Suprapubic skin (tissue), 4 donors: ENCODE data around the gene PPP1R15B. TPM values are rescaled to one million over a fixed set of nuclear protein-coding genes. Genes with fewer than 3 reads are reported as not detected.

Experiments used
- DNase-seq, 2 donors: peaks; one replicate each; pipeline ENCODE4 v3.0.0-alpha.2; 2019; ENCODE audit warnings: low spot score in 2 of 2
- H3K27ac ChIP-seq: fragments of 200-600 bp; sonication (generic); one replicate; pipeline ENCODE4 v1.5.1; 2019
- H3K27me3 ChIP-seq: fragments of 200-600 bp; sonication (generic); one replicate; pipeline ENCODE4 v1.5.1; 2019
- H3K36me3 ChIP-seq: fragments of 200-600 bp; sonication (generic); one replicate; pipeline ENCODE4 v1.5.1; 2019
- H3K4me1 ChIP-seq: fragments of 200-600 bp; sonication (generic); one replicate; pipeline ENCODE4 v1.5.1; 2019
- H3K4me3 ChIP-seq: fragments of 200-600 bp; sonication (generic); one replicate; pipeline ENCODE4 v1.5.1; 2019; ENCODE audit warnings: mild to moderate bottlenecking
- H3K9me3 ChIP-seq: fragments of 200-600 bp; sonication (generic); one replicate; pipeline ENCODE4 v1.5.1; 2019
- EP300 ChIP-seq: sonication (generic); formaldehyde crosslinking; IDR thresholded peaks from one replicate; pipeline ENCODE4 v1.6.1; 2017; ENCODE audit warnings: antibody characterized with exemption
- POLR2A ChIP-seq, 2 donors: fragments of 450-650 bp; IDR thresholded peaks; one replicate each; pipeline ENCODE4 v1.6.1; 2017; ENCODE audit warnings: antibody characterized with exemption in 2 of 2, mild to moderate bottlenecking in 2 of 2, moderate library complexity in 2 of 2
- POLR2AphosphoS5 ChIP-seq, 3 donors: sonication (generic); formaldehyde crosslinking; IDR thresholded peaks; one replicate each; pipeline ENCODE4 v1.6.1; 2017; ENCODE audit warnings: antibody characterized with exemption in 3 of 3
- WGBS: methylation state at CpG from one replicate; pipeline ENCODE4 v1.1.5; 2018; 5-methylcytosine and 5-hydroxymethylcytosine counted together
- total RNA-seq, 4 donors: library from RNA; depleted of rRNA; stranded (reverse); fragments of >200 nt; gene quantifications; one replicate each; pipeline ENCODE4 v1.1.0, GENCODE V29; 2016
- TF ChIP-seq, protein P1 (sequence below), 2 donors: fragments of 200-600 bp in 1 of 2; fragments of 450-650 bp in 1 of 2; sonication (generic) in 1 of 2; IDR thresholded peaks; one replicate each; pipeline ENCODE4 v1.5.1; 2016 to 2019; ENCODE audit warnings: antibody characterized with exemption in 2 of 2, mild to moderate bottlenecking in 1 of 2, moderate library complexity in 1 of 2

PPP1R15B gene
- total RNA-seq, 4 donors from 2014 or later: 51.2 to 66.4 (median 56.7) TPM

DNA sequence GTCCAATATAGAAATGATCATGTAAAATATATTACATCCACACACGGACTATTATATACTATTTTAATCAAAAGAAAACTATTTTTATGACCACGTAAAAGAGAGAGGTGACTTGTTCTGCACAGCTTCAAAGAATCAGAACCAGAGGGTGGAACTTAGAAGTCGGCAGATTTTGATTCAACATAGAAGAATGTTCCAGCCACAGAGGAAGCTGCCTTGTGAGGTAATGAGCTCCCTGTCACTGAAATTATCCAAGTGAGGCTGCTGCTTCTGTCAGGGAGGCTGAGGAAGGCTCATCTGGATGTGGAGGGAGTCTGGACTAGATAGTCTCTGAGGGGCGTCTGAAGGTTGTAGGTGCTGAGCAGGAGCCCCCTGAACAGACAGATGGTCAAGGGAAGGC is 54.6 kb downstream of the PPP1R15B start:
- Histone ChIP-seq H3K4me3 (no peak overlapping the region), H3K36me3 (no peaks in the 10 kb centered on the region), H3K27me3 (peaks cover 9% of the 10 kb centered on the region), H3K4me1 (peaks cover 11% of the 10 kb centered on the region), H3K9me3 (no peaks in the 10 kb centered on the region), H3K27ac (no peak overlapping the region)
- DNase-seq: no peak
- whole genome bisulfite sequencing: 83% methylated on average over 4 of the region's 4 CpGs
- no peak for TF ChIP-seq EP300
- TF ChIP-seq, protein P1, sequence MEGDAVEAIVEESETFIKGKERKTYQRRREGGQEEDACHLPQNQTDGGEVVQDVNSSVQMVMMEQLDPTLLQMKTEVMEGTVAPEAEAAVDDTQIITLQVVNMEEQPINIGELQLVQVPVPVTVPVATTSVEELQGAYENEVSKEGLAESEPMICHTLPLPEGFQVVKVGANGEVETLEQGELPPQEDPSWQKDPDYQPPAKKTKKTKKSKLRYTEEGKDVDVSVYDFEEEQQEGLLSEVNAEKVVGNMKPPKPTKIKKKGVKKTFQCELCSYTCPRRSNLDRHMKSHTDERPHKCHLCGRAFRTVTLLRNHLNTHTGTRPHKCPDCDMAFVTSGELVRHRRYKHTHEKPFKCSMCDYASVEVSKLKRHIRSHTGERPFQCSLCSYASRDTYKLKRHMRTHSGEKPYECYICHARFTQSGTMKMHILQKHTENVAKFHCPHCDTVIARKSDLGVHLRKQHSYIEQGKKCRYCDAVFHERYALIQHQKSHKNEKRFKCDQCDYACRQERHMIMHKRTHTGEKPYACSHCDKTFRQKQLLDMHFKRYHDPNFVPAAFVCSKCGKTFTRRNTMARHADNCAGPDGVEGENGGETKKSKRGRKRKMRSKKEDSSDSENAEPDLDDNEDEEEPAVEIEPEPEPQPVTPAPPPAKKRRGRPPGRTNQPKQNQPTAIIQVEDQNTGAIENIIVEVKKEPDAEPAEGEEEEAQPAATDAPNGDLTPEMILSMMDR (IDR thresholded peaks at IDR 0.05): no peak
- no peak for TF ChIP-seq POLR2A (IDR thresholded peaks at IDR 0.05)
- TF ChIP-seq POLR2AphosphoS5 (IDR thresholded peaks at IDR 0.05): no peak

DNA sequence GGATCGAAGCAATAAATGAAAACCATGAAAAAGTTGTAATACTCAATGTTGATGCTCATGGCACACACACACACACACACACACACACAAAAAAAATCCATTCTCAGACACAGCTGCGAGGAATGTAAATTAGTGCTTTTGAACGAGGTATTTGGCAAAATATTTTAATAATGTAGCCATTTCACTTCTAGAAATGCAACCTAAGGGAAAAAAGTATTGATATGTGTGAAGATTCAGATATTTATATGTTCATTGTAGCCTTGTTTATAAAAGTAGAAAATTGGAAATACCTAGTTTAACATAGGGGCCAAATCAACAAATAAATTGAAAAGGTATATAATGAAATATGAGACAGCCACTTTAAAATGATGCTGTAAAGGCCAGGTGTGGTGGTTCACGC is 55.7 kb downstream of the PPP1R15B start:
- Histone ChIP-seq H3K4me3 (no peak overlapping the region), H3K9me3 (no peaks in the 10 kb centered on the region), H3K27me3 (peaks cover 9% of the 10 kb centered on the region), H3K4me1 (peaks cover 18% of the 10 kb centered on the region), H3K36me3 (no peaks in the 10 kb centered on the region), H3K27ac (no peak overlapping the region)
- no peak for TF ChIP-seq POLR2AphosphoS5 (IDR thresholded peaks at IDR 0.05)
- TF ChIP-seq, protein P1 (IDR thresholded peaks at IDR 0.05): no peak
- no peak for TF ChIP-seq POLR2A (IDR thresholded peaks at IDR 0.05)
- no peak for TF ChIP-seq EP300
- WGBS: 82% methylated on average over 4 of the region's 4 CpGs
- no peak for DNase-seq

DNA sequence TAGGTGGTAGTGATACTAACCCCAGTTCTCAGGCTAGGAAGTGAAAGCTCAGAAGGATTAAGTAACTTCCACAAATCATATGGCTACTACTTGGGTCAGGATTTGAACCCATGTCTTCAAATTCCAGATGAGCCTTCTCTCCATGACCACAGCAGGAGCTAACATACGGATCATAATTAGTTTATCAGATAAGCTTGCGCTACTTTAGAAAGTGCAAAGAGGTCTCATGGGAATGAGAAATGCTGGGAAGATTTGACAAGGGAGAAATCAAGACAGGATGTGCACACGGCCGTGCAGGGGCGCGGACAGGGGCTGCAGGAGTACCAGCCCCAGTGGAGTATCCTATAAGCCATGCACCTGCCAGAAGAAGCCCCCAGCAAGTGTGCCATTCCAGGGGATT is 57.0 kb downstream of the PPP1R15B start:
- TF ChIP-seq EP300: no peak
- TF ChIP-seq, protein P1 (IDR thresholded peaks at IDR 0.05): no peak
- TF ChIP-seq POLR2A (IDR thresholded peaks at IDR 0.05): no peak
- no peak for TF ChIP-seq POLR2AphosphoS5 (IDR thresholded peaks at IDR 0.05)
- Histone ChIP-seq H3K27ac (no peak overlapping the region), H3K36me3 (no peaks in the 10 kb centered on the region), H3K27me3 (peaks cover 7% of the 10 kb centered on the region), H3K4me1 (peaks cover 17% of the 10 kb centered on the region), H3K4me3 (no peak overlapping the region), H3K9me3 (no peaks in the 10 kb centered on the region)
- WGBS: 78% methylated on average over 6 of the region's 6 CpGs
- no peak for DNase-seq

Other genes starting within 250 kb of the PPP1R15B start
- under 1 TPM in 1 of 4 donors, not detected in 3; 0.44 TPM for gene REN, start 245.5 kb downstream of the PPP1R15B start, total RNA-seq
- not detected for gene KISS1, start 215.3 kb downstream of the PPP1R15B start, total RNA-seq
- not detected for gene GOLT1A, start 197.8 kb downstream of the PPP1R15B start, total RNA-seq
- 10 to 100 TPM in 3 of 4 donors, 1 to 10 TPM in 1; 3.7 to 15.4 (median 12.8) TPM for gene PLEKHA6, start 51.9 kb downstream of the PPP1R15B start, total RNA-seq
- gene PIK3C2B, start 83.0 kb upstream of the PPP1R15B start, total RNA-seq: 100 to 1,000 TPM in 2 of 4 donors, 10 to 100 TPM in 2; 70.7 to 162 (median 94.5) TPM
- 100 to 1,000 TPM in 1 of 4 donors, 10 to 100 TPM in 3; 49.1 to 222 (median 63.2) TPM for gene MDM4, start 104.6 kb upstream of the PPP1R15B start, total RNA-seq